Upper lobe of left lung (tissue), 4 donors: ENCODE results near the gene CUL9.

Experiments used
- CTCF ChIP-seq, 6 experiments: fragments of 450-650 bp in 4 of 6; fragments of 200-600 bp in 2 of 6; sonication (generic) in 2 of 6; IDR thresholded peaks; one replicate each; pipeline ENCODE4 v1.5.1; 2016 to 2019; ENCODE audit warnings: antibody characterized with exemption in 6 of 6
- POLR2AphosphoS5 ChIP-seq, 2 donors: sonication (generic); formaldehyde crosslinking; IDR thresholded peaks; one replicate each; pipeline ENCODE4 v1.5.1; 2017; ENCODE audit warnings: antibody characterized with exemption in 2 of 2

- TF ChIP-seq CTCF (IDR thresholded peaks at IDR 0.05) (no peak), POLR2AphosphoS5 (IDR thresholded peaks at IDR 0.05) (no peak)
Observed at GRCh38 chr6:43221046-43221972, 39.3 kb downstream of the CUL9 start.
